Right atrium auricular region (tissue), 2 donors: ENCODE results near the gene AFTPH. TPM values are rescaled to one million over a fixed set of nuclear protein-coding genes. Genes with fewer than 3 reads are reported as not detected.

ENCODE experiments used
- DNase-seq: peaks from one replicate; pipeline ENCODE4 v3.0.0-alpha.2; 2019; ENCODE audit warnings: low spot score
- H3K27ac ChIP-seq, 2 donors: fragments of 200-600 bp; sonication (generic); 1 replicate in 1 of 2; 2 replicates in 1 of 2; pipeline ENCODE4 v1.5.1; 2016 to 2019
- H3K27me3 ChIP-seq, 2 donors: fragments of 200-600 bp; sonication (generic); one replicate each; pipeline versions ENCODE4 v1.5.1 to v1.6.0; 2017 to 2019
- H3K36me3 ChIP-seq: fragments of 200-600 bp; sonication (generic); one replicate; pipeline ENCODE4 v1.5.1; 2016
- H3K4me1 ChIP-seq, 2 donors: fragments of 200-600 bp; sonication (generic); one replicate each; pipeline versions ENCODE4 v1.5.1 to v1.6.0; 2017 to 2019
- H3K4me3 ChIP-seq, 2 donors: fragments of 200-600 bp; sonication (generic); 1 replicate in 1 of 2; 2 replicates in 1 of 2; pipeline ENCODE4 v1.5.1; 2017 to 2019; ENCODE audit warnings: mild to moderate bottlenecking in 1 of 2, moderate library complexity in 1 of 2
- H3K9me3 ChIP-seq, 2 donors: fragments of 200-600 bp; sonication (generic); one replicate each; pipeline ENCODE4 v1.5.1; 2019
- total RNA-seq, 2 donors: library from RNA; depleted of rRNA; stranded (reverse); fragments of >200 nt; gene quantifications; one replicate each; pipeline ENCODE4 v1.1.0, GENCODE V29; 2016
- TF ChIP-seq, protein P1 (sequence below), 2 donors: fragments of 200-600 bp; sonication (generic); IDR thresholded peaks; one replicate each; pipeline ENCODE4 v1.5.1; 2019; ENCODE audit warnings: antibody characterized with exemption in 2 of 2

The AFTPH gene
- total RNA-seq, 2 donors from 2014 or later = 14.5 to 17.4 TPM

DNA sequence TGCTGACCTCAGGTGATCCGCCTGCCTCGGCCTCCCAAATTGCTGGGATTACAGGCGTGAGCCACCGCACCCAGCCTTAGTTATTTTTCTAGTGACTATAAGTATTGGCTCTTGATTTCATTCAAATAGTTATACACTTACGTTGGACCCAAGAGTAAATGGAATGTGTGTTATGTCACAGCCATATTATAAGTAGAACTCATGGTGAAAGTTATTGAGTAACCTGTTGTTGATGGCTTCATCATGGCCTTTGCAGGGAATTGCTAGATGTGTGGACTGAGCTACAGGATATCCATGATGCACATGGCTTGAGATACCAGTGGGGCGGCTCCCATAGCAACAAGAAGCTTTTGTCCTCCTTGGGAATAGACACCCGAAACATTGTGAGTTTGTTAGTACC is 44.7 kb downstream of the AFTPH start:
- Histone ChIP-seq H3K4me3 (no peak overlapping the region), H3K4me1 (no peaks in the 10 kb centered on the region), H3K27me3 (no peaks in the 10 kb centered on the region), H3K9me3 (no peaks in the 10 kb centered on the region), H3K36me3 (peaks cover 34% of the 10 kb centered on the region), H3K27ac (no peak overlapping the region)
- DNase-seq = no peak
- TF ChIP-seq, protein P1, sequence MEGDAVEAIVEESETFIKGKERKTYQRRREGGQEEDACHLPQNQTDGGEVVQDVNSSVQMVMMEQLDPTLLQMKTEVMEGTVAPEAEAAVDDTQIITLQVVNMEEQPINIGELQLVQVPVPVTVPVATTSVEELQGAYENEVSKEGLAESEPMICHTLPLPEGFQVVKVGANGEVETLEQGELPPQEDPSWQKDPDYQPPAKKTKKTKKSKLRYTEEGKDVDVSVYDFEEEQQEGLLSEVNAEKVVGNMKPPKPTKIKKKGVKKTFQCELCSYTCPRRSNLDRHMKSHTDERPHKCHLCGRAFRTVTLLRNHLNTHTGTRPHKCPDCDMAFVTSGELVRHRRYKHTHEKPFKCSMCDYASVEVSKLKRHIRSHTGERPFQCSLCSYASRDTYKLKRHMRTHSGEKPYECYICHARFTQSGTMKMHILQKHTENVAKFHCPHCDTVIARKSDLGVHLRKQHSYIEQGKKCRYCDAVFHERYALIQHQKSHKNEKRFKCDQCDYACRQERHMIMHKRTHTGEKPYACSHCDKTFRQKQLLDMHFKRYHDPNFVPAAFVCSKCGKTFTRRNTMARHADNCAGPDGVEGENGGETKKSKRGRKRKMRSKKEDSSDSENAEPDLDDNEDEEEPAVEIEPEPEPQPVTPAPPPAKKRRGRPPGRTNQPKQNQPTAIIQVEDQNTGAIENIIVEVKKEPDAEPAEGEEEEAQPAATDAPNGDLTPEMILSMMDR (IDR thresholded peaks at IDR 0.05) = no peak

DNA sequence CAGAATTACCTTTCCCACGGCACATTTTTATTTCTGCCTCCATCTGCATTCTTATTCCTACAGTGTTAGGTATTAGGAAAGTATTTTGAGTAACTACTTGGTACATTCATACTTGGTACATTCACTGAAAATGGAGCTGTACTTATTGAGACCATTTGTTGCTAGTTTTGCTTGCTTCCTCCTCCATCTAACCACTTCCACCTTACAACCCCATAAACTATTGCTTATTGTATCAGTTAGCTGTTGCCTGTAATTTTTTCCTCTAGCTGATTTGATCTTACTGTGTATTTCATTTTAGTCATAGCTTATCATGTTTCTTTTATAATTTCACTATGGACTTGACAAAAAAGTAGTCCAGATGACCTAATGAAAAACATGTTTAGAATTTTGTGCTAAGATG is 50.7 kb downstream of the AFTPH start:
- TF ChIP-seq, protein P1 (IDR thresholded peaks at IDR 0.05) = no peak
- Histone ChIP-seq H3K36me3 (peaks cover 35% of the 10 kb centered on the region), H3K27ac (no peak overlapping the region), H3K27me3 (no peaks in the 10 kb centered on the region), H3K4me1 (no peaks in the 10 kb centered on the region), H3K4me3 (no peak overlapping the region), H3K9me3 (no peaks in the 10 kb centered on the region)
- no peak for DNase-seq

DNA sequence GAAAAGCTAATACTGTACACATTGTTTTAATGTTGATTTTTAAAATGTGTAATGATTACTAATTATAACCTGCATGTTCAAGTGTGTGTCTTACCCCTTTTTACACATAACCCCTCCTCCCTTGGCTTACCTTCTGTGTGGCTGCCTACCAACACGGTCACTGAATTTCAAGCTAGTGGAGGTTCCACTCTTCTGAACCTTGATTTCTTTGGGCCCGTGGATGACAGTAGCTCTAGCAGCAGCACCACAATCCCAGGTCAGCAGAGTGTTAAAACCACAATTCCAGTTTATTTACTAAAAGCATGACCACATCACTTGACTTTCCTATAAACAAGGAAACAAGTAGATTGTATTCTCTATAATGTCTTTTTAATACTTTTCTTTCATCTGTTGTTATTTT is 56.9 kb downstream of the AFTPH start:
- no peaks in the 10 kb centered on the region for H3K4me1 ChIP-seq
- TF ChIP-seq, protein P1 (IDR thresholded peaks at IDR 0.05) = no peak
- no peak for DNase-seq
- H3K27me3 ChIP-seq = no peaks in the 10 kb centered on the region
- H3K9me3 ChIP-seq = no peaks in the 10 kb centered on the region
- peaks cover 25% of the 10 kb centered on the region for H3K36me3 ChIP-seq
- H3K4me3 ChIP-seq = no peak overlapping the region
- H3K27ac ChIP-seq = no peak overlapping the region

DNA sequence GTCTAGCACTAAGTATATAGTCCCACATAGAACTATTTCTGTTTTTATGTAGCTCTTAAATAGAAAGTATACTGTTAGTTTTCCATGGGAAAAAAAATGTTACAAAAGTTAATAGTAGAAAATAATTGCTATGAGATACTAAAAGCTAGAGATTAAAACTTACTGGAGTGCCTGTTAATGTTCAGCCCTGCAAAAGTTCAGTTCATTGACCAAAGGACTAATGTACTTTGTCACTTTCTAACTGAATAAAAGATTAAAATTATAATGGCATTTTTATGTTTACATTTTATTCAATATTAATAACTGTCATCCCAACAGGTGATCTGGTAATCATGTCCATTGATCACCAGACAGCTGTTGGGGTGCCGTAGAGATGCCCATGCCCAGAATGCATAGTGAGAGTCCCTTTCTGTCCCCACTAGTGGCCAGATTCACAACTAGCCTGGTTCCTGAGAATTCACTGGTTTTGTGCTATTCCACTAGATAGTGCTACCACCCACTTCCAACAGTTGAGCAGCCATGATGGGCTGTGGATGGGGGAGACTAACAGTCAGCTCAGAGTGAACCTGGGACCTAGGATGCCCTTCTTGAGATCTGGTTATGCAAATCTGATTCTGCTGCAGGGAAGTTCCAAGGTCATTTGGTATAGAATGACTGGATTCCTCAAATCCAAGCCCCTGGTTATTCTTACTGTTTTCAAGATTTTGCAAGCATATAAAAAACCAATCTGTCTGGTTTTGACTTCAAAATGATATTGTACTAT is 57.8 kb downstream of the AFTPH start:
- Histone ChIP-seq H3K36me3 (peaks cover 27% of the 10 kb centered on the region), H3K27me3 (no peaks in the 10 kb centered on the region), H3K4me1 (no peaks in the 10 kb centered on the region), H3K4me3 (no peak overlapping the region), H3K27ac (no peak overlapping the region), H3K9me3 (no peaks in the 10 kb centered on the region)
- TF ChIP-seq, protein P1 (IDR thresholded peaks at IDR 0.05) = no peak
- DNase-seq = no peak

DNA sequence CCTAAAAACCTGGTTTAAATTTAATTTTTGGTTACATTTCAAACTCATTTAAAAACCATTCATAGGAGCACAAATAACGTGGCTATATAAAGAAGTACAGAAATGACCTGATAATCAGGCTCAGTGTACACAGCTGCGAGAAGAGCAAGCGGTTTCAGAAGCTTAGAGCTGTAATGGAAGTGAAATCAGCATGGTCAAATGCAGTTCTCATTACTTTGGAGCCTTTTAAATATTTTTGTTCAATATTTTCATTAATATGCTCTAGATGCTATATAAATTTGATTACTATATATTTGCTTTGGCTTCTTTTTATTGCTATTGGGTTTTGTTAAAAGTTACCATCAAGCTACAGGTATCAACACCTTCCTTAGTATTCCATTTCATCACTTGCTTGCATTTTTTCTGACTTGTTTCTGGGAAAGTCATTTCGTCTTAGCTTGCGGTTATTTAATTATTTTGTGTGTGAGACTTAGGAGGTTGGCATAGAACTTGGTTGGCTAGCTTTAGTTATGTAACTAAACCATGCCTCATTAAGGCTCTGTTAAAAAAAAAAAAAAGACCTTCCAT is 58.7 kb downstream of the AFTPH start:
- no peak overlapping the region for H3K27ac ChIP-seq
- H3K4me3 ChIP-seq = no peak overlapping the region
- H3K27me3 ChIP-seq = no peaks in the 10 kb centered on the region
- TF ChIP-seq, protein P1 (IDR thresholded peaks at IDR 0.05) = no peak
- H3K4me1 ChIP-seq = no peaks in the 10 kb centered on the region
- no peak for DNase-seq
- H3K9me3 ChIP-seq = no peaks in the 10 kb centered on the region
- peaks cover 27% of the 10 kb centered on the region for H3K36me3 ChIP-seq
